Activated CD4-positive, alpha-beta memory T cell treated with anti-CD3 and anti-CD28 coated beads, Interleukin-2, amount 10 ng/mL, durations not matched to agents 7 days and 5 days (primary cell): ENCODE data around the gene CDCP1. TPM values are rescaled to one million over a fixed set of nuclear protein-coding genes. Genes with fewer than 3 reads are reported as not detected.

Experiments
- CTCF ChIA-PET: fragments of 350-600 bp; sonication (Branson Sonifier 250); formaldehyde crosslinking; loops from one replicate; lab custom pipeline; 2021; ENCODE audit warnings: antibody characterized with exemption, inconsistent platforms; lab: Charles Lee
- POLR2A ChIA-PET: fragments of 350-600 bp; sonication (Branson Sonifier 250); formaldehyde crosslinking; loops from one replicate; lab custom pipeline; 2021; ENCODE audit warnings: antibody characterized with exemption; lab: Charles Lee
- DNase-seq: peaks from one replicate; pipeline ENCODE4 v3.0.0-alpha.2; 2020
- H3K27ac Mint-ChIP-seq: one replicate; pipeline ENCODE4 v1.8.0; 2021; ENCODE audit warnings: mild to moderate bottlenecking, mixed read lengths
- H3K27me3 Mint-ChIP-seq: one replicate; pipeline ENCODE4 v1.8.0; 2021; ENCODE audit warnings: mixed read lengths
- H3K36me3 Mint-ChIP-seq: one replicate; pipeline ENCODE4 v1.8.0; 2021; ENCODE audit warnings: low read depth, mixed read lengths
- H3K4me1 Mint-ChIP-seq: one replicate; pipeline ENCODE4 v1.8.0; 2021; ENCODE audit warnings: mixed read lengths
- H3K4me3 Mint-ChIP-seq: one replicate; pipeline ENCODE4 v1.8.0; 2021; ENCODE audit warnings: mild to moderate bottlenecking, mixed read lengths
- H3K9me3 Mint-ChIP-seq: one replicate; pipeline ENCODE4 v1.8.0; 2021; ENCODE audit warnings: mixed read lengths
- total RNA-seq, 2 experiments: library from RNA; stranded (reverse); gene quantifications; one replicate each; pipeline ENCODE4 v1.2.3, GENCODE V29; 2021

CDCP1 gene
- total RNA-seq: 1 to 10 TPM; 1.9 to 2.2 TPM

- Mint-ChIP-seq H3K9me3 (peaks cover 8% of the 10 kb centered on the region), H3K4me1 (peaks cover 16% of the 10 kb centered on the region), H3K27ac (no peak within 1 kb of the TSS), H3K36me3 (peaks cover 14% of the 10 kb centered on the region), H3K4me3 (peak within 1 kb of the TSS; percentile 70), H3K27me3 (peaks cover 69% of the 10 kb centered on the region)
- no peak for DNase-seq
- POLR2A ChIA-PET: no interaction called here
- CTCF ChIA-PET: no interaction called here
Observed at GRCh38 chr3:45145681-45146614, at the start of gene CDCP1. Gene CDCP1 (minus strand): TSS chr3:45146378. CDS start chr3:45146287, 91 bp downstream.

GRCh38 chr3:45194791-45195190, 48.6 kb upstream of the CDCP1 start:
- H3K27me3 Mint-ChIP-seq: peaks cover 41% of the 10 kb centered on the region
- CTCF ChIA-PET: no interaction called here
- no peak overlapping the region for H3K27ac Mint-ChIP-seq
- DNase-seq: no peak
- H3K4me3 Mint-ChIP-seq: no peak overlapping the region
- peaks cover 8% of the 10 kb centered on the region for H3K4me1 Mint-ChIP-seq
- POLR2A ChIA-PET: interaction anchor here (1.7 kb wide), 1 partner anchor 15 kb away, joined by 3 read pairs; no protein-coding TSS in a partner anchor
- no peaks in the 10 kb centered on the region for H3K36me3 Mint-ChIP-seq
- H3K9me3 Mint-ChIP-seq: no peaks in the 10 kb centered on the region

- Mint-ChIP-seq H3K4me1 (peaks cover 26% of the 10 kb centered on the region), H3K27me3 (peaks cover 28% of the 10 kb centered on the region), H3K4me3 (no peak overlapping the region), H3K9me3 (no peaks in the 10 kb centered on the region), H3K27ac (no peak overlapping the region), H3K36me3 (no peaks in the 10 kb centered on the region)
- CTCF ChIA-PET: interaction anchor here (1.5 kb wide), 1 partner anchor 151 kb away, joined by 7 read pairs; no protein-coding TSS in a partner anchor
- DNase-seq: no peak
- POLR2A ChIA-PET: interaction anchor here (1.2 kb wide), 1 partner anchor 25 kb away, joined by 3 read pairs; no protein-coding TSS in a partner anchor
Observed at GRCh38 chr3:45191924-45192417, 45.8 kb upstream of the CDCP1 start.

- H3K27ac Mint-ChIP-seq: no peak overlapping the region
- peaks cover 23% of the 10 kb centered on the region for H3K27me3 Mint-ChIP-seq
- DNase-seq: no peak
- no peaks in the 10 kb centered on the region for H3K36me3 Mint-ChIP-seq
- H3K4me1 Mint-ChIP-seq: peaks cover 27% of the 10 kb centered on the region
- H3K4me3 Mint-ChIP-seq: no peak overlapping the region
- POLR2A ChIA-PET: interaction anchor here (1.2 kb wide), 1 partner anchor 24 kb away, joined by 3 read pairs; no protein-coding TSS in a partner anchor
- CTCF ChIA-PET: interaction anchor here (1.5 kb wide), 1 partner anchor 150 kb away, joined by 7 read pairs; no protein-coding TSS in a partner anchor
- no peaks in the 10 kb centered on the region for H3K9me3 Mint-ChIP-seq
Observed at GRCh38 chr3:45191424-45191823, 45.2 kb upstream of the CDCP1 start.

- CTCF ChIA-PET: interaction anchor here (1.0 kb wide), 1 partner anchor 21 kb away, joined by 8 read pairs; no protein-coding TSS in a partner anchor
- H3K27ac Mint-ChIP-seq: no peak overlapping the region
Observed at GRCh38 chr3:45188719-45189659, 42.8 kb upstream of the CDCP1 start.

GRCh38 chr3:45187694-45188141, 41.5 kb upstream of the CDCP1 start:
- no peaks in the 10 kb centered on the region for H3K36me3 Mint-ChIP-seq
- peak; percentile 21 for DNase-seq
- ChIA-PET CTCF (no interaction called here), POLR2A (no interaction called here)
- H3K27me3 Mint-ChIP-seq: peaks cover 13% of the 10 kb centered on the region
- H3K4me1 Mint-ChIP-seq: peaks cover 35% of the 10 kb centered on the region
- no peaks in the 10 kb centered on the region for H3K9me3 Mint-ChIP-seq
- H3K27ac Mint-ChIP-seq: no peak overlapping the region
- H3K4me3 Mint-ChIP-seq: no peak overlapping the region

More at GRCh38 chr3:45188719-45189659, 42.8 kb upstream of the CDCP1 start:
- POLR2A ChIA-PET: no interaction called here
- peaks cover 15% of the 10 kb centered on the region for H3K27me3 Mint-ChIP-seq
- no peak overlapping the region for H3K4me3 Mint-ChIP-seq
- DNase-seq: no peak
- no peaks in the 10 kb centered on the region for H3K36me3 Mint-ChIP-seq
- H3K9me3 Mint-ChIP-seq: no peaks in the 10 kb centered on the region
- H3K4me1 Mint-ChIP-seq: peaks cover 30% of the 10 kb centered on the region

GRCh38 chr3:45186871-45187270, 40.7 kb upstream of the CDCP1 start:
- Mint-ChIP-seq H3K9me3 (no peaks in the 10 kb centered on the region), H3K27ac (no peak overlapping the region), H3K27me3 (peaks cover 9% of the 10 kb centered on the region), H3K36me3 (no peaks in the 10 kb centered on the region), H3K4me3 (no peak overlapping the region), H3K4me1 (peaks cover 32% of the 10 kb centered on the region)
- CTCF ChIA-PET: no interaction called here
- POLR2A ChIA-PET: no interaction called here
- DNase-seq: no peak

- H3K36me3 Mint-ChIP-seq: no peaks in the 10 kb centered on the region
- H3K27me3 Mint-ChIP-seq: peaks cover 12% of the 10 kb centered on the region
- CTCF ChIA-PET: no interaction called here
Observed at GRCh38 chr3:45185461-45185860, 39.3 kb upstream of the CDCP1 start.

GRCh38 chr3:45185052-45185451, 38.9 kb upstream of the CDCP1 start:
- Mint-ChIP-seq H3K9me3 (no peaks in the 10 kb centered on the region), H3K4me3 (no peak overlapping the region), H3K27ac (no peak overlapping the region), H3K4me1 (peaks cover 26% of the 10 kb centered on the region), H3K27me3 (peaks cover 16% of the 10 kb centered on the region), H3K36me3 (no peaks in the 10 kb centered on the region)
- no peak for DNase-seq
- ChIA-PET POLR2A (interaction anchor here (1.1 kb wide), 1 partner anchor 9 kb away, joined by 3 read pairs; no protein-coding TSS in a partner anchor), CTCF (no interaction called here)

More at GRCh38 chr3:45185461-45185860, 39.3 kb upstream of the CDCP1 start:
- POLR2A ChIA-PET: interaction anchor here (1.1 kb wide), 1 partner anchor 9 kb away, joined by 3 read pairs; no protein-coding TSS in a partner anchor
- Mint-ChIP-seq H3K9me3 (no peaks in the 10 kb centered on the region), H3K4me3 (no peak overlapping the region), H3K27ac (no peak overlapping the region), H3K4me1 (peaks cover 26% of the 10 kb centered on the region)
- no peak for DNase-seq

GRCh38 chr3:45183872-45184262, 37.7 kb upstream of the CDCP1 start:
- peaks cover 25% of the 10 kb centered on the region for H3K4me1 Mint-ChIP-seq
- no peaks in the 10 kb centered on the region for H3K9me3 Mint-ChIP-seq
- H3K36me3 Mint-ChIP-seq: no peaks in the 10 kb centered on the region
- no peak overlapping the region for H3K27ac Mint-ChIP-seq
- CTCF ChIA-PET: interaction anchor here (1.0 to 1.1 kb wide), 2 partner anchors 65 to 142 kb away, joined by 3 read pairs; no protein-coding TSS in a partner anchor
- H3K4me3 Mint-ChIP-seq: no peak overlapping the region
- POLR2A ChIA-PET: no interaction called here
- H3K27me3 Mint-ChIP-seq: peaks cover 25% of the 10 kb centered on the region
- DNase-seq: no peak

- Mint-ChIP-seq H3K36me3 (no peaks in the 10 kb centered on the region), H3K4me1 (peaks cover 19% of the 10 kb centered on the region), H3K27ac (no peak overlapping the region), H3K4me3 (no peak overlapping the region), H3K9me3 (no peaks in the 10 kb centered on the region), H3K27me3 (peaks cover 25% of the 10 kb centered on the region)
- ChIA-PET CTCF (interaction anchor here (1.0 to 1.1 kb wide), 2 partner anchors 65 to 142 kb away, joined by 3 read pairs; no protein-coding TSS in a partner anchor), POLR2A (no interaction called here)
- no peak for DNase-seq
Observed at GRCh38 chr3:45182915-45183871, 37.0 kb upstream of the CDCP1 start.
